B cell (primary cell): ENCODE data around the gene POTEB3. TPM values are rescaled to one million over a fixed set of nuclear protein-coding genes. Genes with fewer than 3 reads are reported as not detected.
"Not testable (repeated sequence)": the region's sequence is repeated elsewhere in the genome, so short reads cannot be mapped to it uniquely, and the experiment has no call there.

Experiments
- ATAC-seq: fragments of 200-7000 bp; cut with Tn5 transposase; one replicate; pipeline ENCODE4 v1.10.0; 2021; ENCODE audit warnings: low read depth, mild to moderate bottlenecking, moderate number of reproducible peaks, moderate library complexity
- CTCF ChIA-PET: fragments of 350-600 bp; sonication (Branson Sonifier 250); formaldehyde crosslinking; loops from one replicate; lab custom pipeline; 2021; ENCODE audit warnings: antibody characterized with exemption, inconsistent platforms; lab: Charles Lee
- POLR2A ChIA-PET: fragments of 350-600 bp; sonication (Branson Sonifier 250); formaldehyde crosslinking; loops from one replicate; lab custom pipeline; 2021; ENCODE audit warnings: antibody characterized with exemption; lab: Charles Lee
- DNase-seq: peaks from one replicate; pipeline ENCODE4 v3.0.0; 2013
- H2AFZ ChIP-seq: 2 replicates; pipeline ENCODE4 v1.6.1; 2012; ENCODE audit warnings: mild to moderate bottlenecking, low read depth, low read length; ENCODE audit not compliant: insufficient read depth, poor library complexity, severe bottlenecking
- H3K27ac ChIP-seq, 2 donors: 1 replicate in 1 of 2; 2 replicates in 1 of 2; pipeline ENCODE4 v1.5.1; 2012 to 2013; ENCODE audit warnings: low read length in 2 of 2, mild to moderate bottlenecking in 2 of 2, moderate library complexity in 1 of 2
- H3K27me3 ChIP-seq, 4 experiments: fragments of 200-600 bp in 1 of 4; sonication (generic) in 1 of 4; replicated peaks in 1 of 4; 1 replicate in 2 of 4; 2 replicates in 2 of 4; pipeline versions ENCODE4 v1.6.1 to v1.7.0; 2013 to 2016; ENCODE audit warnings: low read length in 3 of 4, mild to moderate bottlenecking in 2 of 4, mixed read lengths in 1 of 4, moderate library complexity in 1 of 4; ENCODE audit not compliant: insufficient read depth in 4 of 4, control insufficient read depth in 3 of 4; ENCODE audit errors: control extremely low read depth in 1 of 4
- H3K36me3 ChIP-seq, 2 experiments: replicated peaks in 1 of 2; 1 replicate in 1 of 2; 2 replicates in 1 of 2; pipeline versions ENCODE4 v1.6.1 to v1.7.1; 2013; ENCODE audit warnings: low read length in 1 of 2; ENCODE audit not compliant: insufficient read depth in 2 of 2, control insufficient read depth in 1 of 2; ENCODE audit errors: control extremely low read depth in 1 of 2, extremely low read depth in 1 of 2
- H3K4me1 ChIP-seq, 2 donors: fragments of 200-600 bp in 1 of 2; sonication (generic) in 1 of 2; 1 replicate in 1 of 2; 2 replicates in 1 of 2; pipeline versions ENCODE4 v1.5.1 to v1.6.1; 2013 to 2017; ENCODE audit warnings: low read length in 2 of 2; ENCODE audit not compliant: control insufficient read depth in 2 of 2, insufficient read depth in 2 of 2
- H3K4me2 ChIP-seq: replicated peaks from 2 replicates; pipeline ENCODE3; 2012; ENCODE audit warnings: mild to moderate bottlenecking, low read depth, low read length; ENCODE audit not compliant: poor library complexity, severe bottlenecking
- H3K4me3 ChIP-seq, 5 experiments: fragments of 200-600 bp in 1 of 5; sonication (generic) in 1 of 5; 1 replicate in 3 of 5; 2 replicates in 2 of 5; pipeline versions ENCODE4 v1.5.1 to v1.7.0; 2011 to 2016; ENCODE audit warnings: low read length in 4 of 5, mild to moderate bottlenecking in 4 of 5, low read depth in 2 of 5, control low read depth in 1 of 5, moderate library complexity in 1 of 5; ENCODE audit not compliant: insufficient read depth in 1 of 5; ENCODE audit errors: control extremely low read depth in 1 of 5, extremely low read depth in 1 of 5
- H3K79me2 ChIP-seq: fragments of 200-600 bp; sonication (generic); one replicate; pipeline ENCODE4 v1.6.0; 2016; ENCODE audit warnings: low read length; ENCODE audit not compliant: control insufficient read depth, insufficient read depth
- H3K9ac ChIP-seq: fragments of 200-600 bp; sonication (generic); 2 replicates; pipeline ENCODE4 v1.6.1; 2017; ENCODE audit warnings: mild to moderate bottlenecking, low read length, moderate library complexity
- H3K9me3 ChIP-seq, 3 donors: one replicate each; pipeline versions ENCODE4 v1.6.1 to v1.7.1; 2013; ENCODE audit warnings: low read length in 2 of 3; ENCODE audit not compliant: control insufficient read depth in 2 of 3, insufficient read depth in 1 of 3; ENCODE audit errors: control extremely low read depth in 1 of 3
- H4K20me1 ChIP-seq: 2 replicates; pipeline ENCODE4 v1.6.0; 2012; ENCODE audit warnings: mild to moderate bottlenecking, low read length; ENCODE audit not compliant: insufficient read depth, control insufficient read depth, poor library complexity, severe bottlenecking
- H3K27ac Mint-ChIP-seq: one replicate; pipeline ENCODE4 v1.8.0; 2021; ENCODE audit warnings: mixed read lengths
- H3K27me3 Mint-ChIP-seq: one replicate; pipeline ENCODE4 v1.8.0; 2021; ENCODE audit warnings: mixed read lengths
- H3K4me1 Mint-ChIP-seq: one replicate; pipeline ENCODE4 v1.8.0; 2021; ENCODE audit warnings: mixed read lengths
- H3K4me3 Mint-ChIP-seq: one replicate; pipeline ENCODE4 v1.8.0; 2021; ENCODE audit warnings: mixed read lengths
- H3K9me3 Mint-ChIP-seq: one replicate; pipeline ENCODE4 v1.8.0; 2022; ENCODE audit warnings: mixed read lengths; ENCODE audit not compliant: insufficient read depth
- WGBS: methylation state at CpG from one replicate; pipeline ENCODE4 v1.1.5; 2013; ENCODE audit warnings: missing lambda C conversion rate; ENCODE audit not compliant: insufficient coverage; 5-methylcytosine and 5-hydroxymethylcytosine counted together
- intact Hi-C: fragments of 100-400 bp; cut with micrococcal nuclease; formaldehyde crosslinking; loops from one replicate; pipeline ENCODE4 v1.10.0; 2022
- polyA minus RNA-seq: library from RNA; depleted of rRNA, polyadenylated mRNA; stranded (reverse); fragments of >200 nt; gene quantifications from 2 replicates; pipeline ENCODE4 v1.2.3, GENCODE V29; 2012
- polyA plus RNA-seq: library from polyadenylated mRNA; depleted of rRNA; stranded (reverse); fragments of >200 nt; gene quantifications from 2 replicates; pipeline ENCODE4 v1.2.3, GENCODE V29; 2012
- total RNA-seq, 2 donors: library from RNA; stranded (reverse); fragments of 120-200 nt in 1 of 2; gene quantifications; 1 replicate in 1 of 2; 2 replicates in 1 of 2; pipeline versions ENCODE4 v1.2.3 to v1.2.4, GENCODE V29; 2013 to 2022

The POTEB3 gene
- total RNA-seq (not detected in 2 replicates), polyA plus RNA-seq (not detected in 2 replicates), polyA minus RNA-seq (not detected in 2 replicates)
- total RNA-seq (2013), result not detected

- H3K27me3 Mint-ChIP-seq, POLR2A ChIA-PET, intact Hi-C loops: not testable (repeated sequence)
These were observed at the start of gene POTEB3 for GRCh38 chr15:21440399-21440798. TSS of gene POTEB3 (minus strand) at chr15:21440499. CDS start at chr15:21440011, 488 bp downstream.

GRCh38 chr15:21453683-21454082 lies 13.4 kb upstream of the POTEB3 start:
- H3K4me3 Mint-ChIP-seq, DNase-seq, H3K79me2 ChIP-seq, H4K20me1 ChIP-seq, intact Hi-C loops, H3K9ac ChIP-seq, H3K27me3 Mint-ChIP-seq, H3K27ac ChIP-seq, H3K4me1 ChIP-seq, POLR2A ChIA-PET, H3K4me3 ChIP-seq, H3K9me3 ChIP-seq, CTCF ChIA-PET, H3K4me2 ChIP-seq, H3K27ac Mint-ChIP-seq, H3K4me1 Mint-ChIP-seq, H3K36me3 ChIP-seq, H2AFZ ChIP-seq, ATAC-seq, H3K9me3 Mint-ChIP-seq, H3K27me3 ChIP-seq: not testable (repeated sequence)
- no CpG with 5 or more reads among the region's 6 CpGs for WGBS

More at GRCh38 chr15:21440399-21440798, at the start of gene POTEB3:
- H3K9me3 ChIP-seq, H3K9me3 Mint-ChIP-seq, H2AFZ ChIP-seq, ATAC-seq, H3K4me3 Mint-ChIP-seq, CTCF ChIA-PET, H3K79me2 ChIP-seq, H3K4me1 Mint-ChIP-seq, H3K4me2 ChIP-seq, DNase-seq, H3K9ac ChIP-seq, H3K36me3 ChIP-seq, H3K4me1 ChIP-seq, H3K27me3 ChIP-seq, H3K27ac Mint-ChIP-seq, H3K4me3 ChIP-seq, H3K27ac ChIP-seq, H4K20me1 ChIP-seq: not testable (repeated sequence)
- no CpG with 5 or more reads among the region's 35 CpGs for WGBS

- H3K36me3 ChIP-seq, POLR2A ChIA-PET, intact Hi-C loops, H3K4me3 ChIP-seq, H3K4me1 Mint-ChIP-seq, ATAC-seq, H3K79me2 ChIP-seq, H3K27me3 Mint-ChIP-seq, H3K27me3 ChIP-seq, H3K27ac ChIP-seq, H3K9me3 ChIP-seq, DNase-seq, H3K4me1 ChIP-seq, H2AFZ ChIP-seq, H3K4me3 Mint-ChIP-seq, H4K20me1 ChIP-seq, H3K9me3 Mint-ChIP-seq, H3K4me2 ChIP-seq, H3K9ac ChIP-seq, H3K27ac Mint-ChIP-seq, CTCF ChIA-PET: not testable (repeated sequence)
- no CpG with 5 or more reads among the region's 72 CpGs for WGBS
These were observed 11.7 kb upstream of the POTEB3 start for GRCh38 chr15:21451920-21452563.

- no CpG with 5 or more reads among the region's 41 CpGs for WGBS
- H3K79me2 ChIP-seq, H3K4me3 Mint-ChIP-seq, H3K27ac ChIP-seq, H3K4me1 ChIP-seq, H3K9me3 ChIP-seq, H3K4me3 ChIP-seq, H3K27me3 Mint-ChIP-seq, H4K20me1 ChIP-seq, H3K27me3 ChIP-seq, ATAC-seq, H3K4me1 Mint-ChIP-seq, H2AFZ ChIP-seq, H3K9me3 Mint-ChIP-seq, H3K4me2 ChIP-seq, intact Hi-C loops, POLR2A ChIA-PET, CTCF ChIA-PET, DNase-seq, H3K27ac Mint-ChIP-seq, H3K9ac ChIP-seq, H3K36me3 ChIP-seq: not testable (repeated sequence)
These were observed 11.2 kb upstream of the POTEB3 start for GRCh38 chr15:21451487-21451886.
